Naive B cell (primary cell): ENCODE results near the gene ESYT3. TPM values are rescaled to one million over a fixed set of nuclear protein-coding genes. Genes with fewer than 3 reads are reported as not detected.
"Not testable (repeated sequence)": the region's sequence is repeated elsewhere in the genome, so short reads cannot be mapped to it uniquely, and the experiment has no call there.

Experiments
- ATAC-seq, 2 donors: fragments of 150-1000 bp; cut with Tn5 transposase; 2 replicates each; pipeline ENCODE4 v1.10.0; 2021; ENCODE audit warnings: low read depth in 2 of 2, mild to moderate bottlenecking in 2 of 2, moderate library complexity in 2 of 2
- DNase-seq: peaks from one replicate; pipeline ENCODE4 v3.0.0; 2022
- H3K27ac Mint-ChIP-seq, 6 donors: one replicate each; pipeline ENCODE4 v1.8.0; 2020 to 2022; ENCODE audit warnings: mild to moderate bottlenecking in 6 of 6, mixed read lengths in 6 of 6, moderate library complexity in 5 of 6, inconsistent platforms in 2 of 6
- H3K27me3 Mint-ChIP-seq, 3 donors: one replicate each; pipeline ENCODE4 v1.8.0; 2021 to 2022; ENCODE audit warnings: mixed read lengths in 3 of 3, mild to moderate bottlenecking in 1 of 3
- H3K36me3 Mint-ChIP-seq, 2 donors: one replicate each; pipeline ENCODE4 v1.8.0; 2020 to 2022; ENCODE audit warnings: mixed read lengths in 2 of 2, inconsistent platforms in 1 of 2, mild to moderate bottlenecking in 1 of 2
- H3K4me1 Mint-ChIP-seq, 3 donors: one replicate each; pipeline ENCODE4 v1.8.0; 2020 to 2022; ENCODE audit warnings: mixed read lengths in 3 of 3, inconsistent platforms in 1 of 3, mild to moderate bottlenecking in 1 of 3, moderate library complexity in 1 of 3
- H3K4me3 Mint-ChIP-seq, 8 donors: one replicate each; pipeline ENCODE4 v1.8.0; 2020 to 2022; ENCODE audit warnings: mild to moderate bottlenecking in 8 of 8, mixed read lengths in 8 of 8, moderate library complexity in 8 of 8, inconsistent platforms in 2 of 8
- H3K9me3 Mint-ChIP-seq, 7 donors: one replicate each; pipeline ENCODE4 v1.8.0; 2020 to 2022; ENCODE audit warnings: mixed read lengths in 7 of 7, mild to moderate bottlenecking in 5 of 7, inconsistent platforms in 2 of 7, moderate library complexity in 1 of 7
- polyA plus RNA-seq, 6 donors: library from polyadenylated mRNA; unstranded; fragments of 300-500 nt; fragmentation: Illumina TruSeq; gene quantifications; one replicate each; pipeline ENCODE4 v1.2.3, GENCODE V29; 2021; ENCODE audit warnings: low read depth in 6 of 6

ESYT3 gene
- polyA plus RNA-seq, 6 donors from 2014 or later = not detected

DNA sequence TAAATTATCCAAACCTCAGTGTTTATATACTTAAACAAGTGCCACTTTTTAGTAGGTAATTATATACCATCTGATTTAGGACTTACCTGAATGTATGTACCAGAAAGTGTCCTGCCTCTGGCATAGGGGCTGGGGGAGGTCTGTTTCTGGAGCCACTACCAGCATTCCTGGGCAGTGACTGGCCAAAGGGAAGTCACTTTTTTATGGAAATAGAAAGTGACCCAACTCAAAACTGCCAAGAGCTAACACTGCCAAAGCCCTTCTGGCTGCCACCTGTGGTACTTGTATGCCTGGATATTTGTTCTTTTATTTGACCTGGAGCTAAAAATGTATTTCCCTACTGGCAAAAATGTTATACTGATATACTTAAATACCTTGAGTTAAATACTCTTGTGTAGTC, 42.7 kb downstream of the ESYT3 start:
- Mint-ChIP-seq H3K9me3 (peaks cover 0 to 2% (median 0%) of the 10 kb centered on the region in 7 donors), H3K36me3 (no peaks in the 10 kb centered on the region), H3K27me3 (peaks cover 0 to 39% (median 9%) of the 10 kb centered on the region in 3 donors), H3K4me1 (no peaks in the 10 kb centered on the region), H3K27ac (no peak overlapping the region), H3K4me3 (no peak overlapping the region)
- ATAC-seq (no peak), DNase-seq (no peak)

DNA sequence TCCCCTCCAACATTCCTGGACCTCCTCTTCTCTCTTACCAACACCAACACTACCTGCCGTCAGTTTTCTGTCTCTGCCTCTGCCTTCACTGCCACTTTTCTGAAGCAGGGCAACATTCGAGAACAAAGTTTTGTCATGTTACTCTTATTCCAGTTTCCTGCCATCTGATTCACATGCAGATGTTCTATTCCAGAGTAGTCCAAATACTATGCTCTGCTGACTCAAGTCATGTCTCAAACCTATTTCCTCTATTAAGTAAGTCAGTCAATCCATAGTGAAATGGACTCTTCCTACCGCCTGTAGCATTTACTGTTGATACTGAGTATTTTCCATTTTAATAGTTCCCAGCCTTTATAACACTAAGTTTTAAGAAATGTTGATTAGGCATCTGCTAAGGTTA, 43.4 kb downstream of the ESYT3 start:
- Mint-ChIP-seq H3K27me3 (peaks cover 0 to 35% (median 9%) of the 10 kb centered on the region in 3 donors), H3K4me1 (no peaks in the 10 kb centered on the region), H3K9me3 (peaks cover 0 to 2% (median 0%) of the 10 kb centered on the region in 7 donors), H3K27ac (peak overlapping the region in 1 of 6 donors; percentile 29), H3K4me3 (no peak overlapping the region), H3K36me3 (no peaks in the 10 kb centered on the region)
- DNase-seq = no peak
- no peak for ATAC-seq

DNA sequence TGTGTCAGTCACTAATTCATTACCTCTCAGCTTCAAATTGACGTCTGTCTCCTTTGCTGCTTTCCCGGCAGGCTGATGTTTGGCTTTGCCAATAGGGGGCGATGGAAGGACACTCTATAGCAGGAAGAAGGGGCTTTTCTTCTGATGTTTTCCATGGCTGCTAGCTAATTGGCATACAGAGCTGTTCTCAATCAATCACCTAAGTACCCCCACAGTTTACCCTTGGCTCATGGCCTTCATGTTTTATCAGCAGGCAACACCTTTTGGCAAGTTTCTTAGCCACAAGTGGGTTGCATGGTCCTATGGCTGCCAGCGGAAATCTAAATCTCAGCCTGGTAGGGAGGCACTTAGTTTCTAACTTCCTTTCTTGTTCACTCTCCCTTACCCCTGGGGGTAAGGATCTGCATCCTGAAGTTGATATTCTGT, 45.0 kb downstream of the ESYT3 start:
- DNase-seq (peak; percentile 7), ATAC-seq (peak in 1 of 2 donors; percentile 33)
- peaks cover 0 to 27% (median 9%) of the 10 kb centered on the region in 3 donors for H3K27me3 Mint-ChIP-seq
- peaks cover 0 to 8% (median 0%) of the 10 kb centered on the region in 7 donors for H3K9me3 Mint-ChIP-seq
- H3K4me3 Mint-ChIP-seq = no peak overlapping the region
- H3K36me3 Mint-ChIP-seq = no peaks in the 10 kb centered on the region
- H3K4me1 Mint-ChIP-seq = no peaks in the 10 kb centered on the region
- no peak overlapping the region for H3K27ac Mint-ChIP-seq

DNA sequence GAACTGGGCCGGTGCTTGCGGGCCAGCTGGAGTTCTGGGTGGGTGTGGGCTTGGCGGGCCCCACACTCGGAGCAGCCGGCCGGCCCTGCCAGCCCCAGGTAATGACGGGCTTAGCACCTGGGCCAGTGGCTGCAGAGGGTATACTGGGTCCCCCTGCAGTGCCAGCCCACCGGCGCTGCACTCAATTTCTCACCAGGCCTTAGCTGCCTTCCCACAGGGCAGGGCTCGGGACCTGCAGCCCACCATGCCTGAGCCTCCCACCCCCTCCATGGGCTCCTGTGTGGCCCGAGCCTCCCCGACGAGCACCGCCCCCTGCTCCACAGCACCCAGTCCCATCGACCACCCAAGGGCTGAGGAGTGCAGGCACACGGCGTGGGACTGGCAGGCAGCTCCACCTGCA, 50.3 kb downstream of the ESYT3 start:
- H3K4me3 Mint-ChIP-seq, H3K4me1 Mint-ChIP-seq, DNase-seq, ATAC-seq, H3K27ac Mint-ChIP-seq: not testable (repeated sequence)
- Mint-ChIP-seq H3K27me3 (peaks cover 0 to 11% (median 4%) of the 10 kb centered on the region in 3 donors), H3K9me3 (peaks cover 18 to 50% (median 37%) of the 10 kb centered on the region in 7 donors), H3K36me3 (peaks cover 11 to 28% of the 10 kb centered on the region in 2 donors)

DNA sequence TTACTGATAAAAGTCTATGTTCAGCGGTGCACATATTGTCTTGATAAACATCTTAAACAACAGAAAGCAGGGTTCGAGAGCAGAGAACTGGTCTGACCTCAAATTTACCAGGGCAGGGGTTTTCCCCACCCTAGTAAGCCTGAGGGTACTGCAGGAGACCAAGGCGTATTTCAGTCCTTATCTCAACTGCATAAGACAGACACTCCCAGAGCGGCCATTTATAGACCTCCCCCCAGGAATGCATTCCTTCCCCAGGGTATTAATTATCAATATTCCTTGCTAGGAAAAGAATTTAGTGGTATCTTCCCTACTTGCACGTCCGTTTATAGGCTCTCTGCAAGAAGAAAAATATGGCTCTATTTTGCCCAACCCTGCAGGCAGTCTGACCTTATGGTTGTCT, 52.2 kb downstream of the ESYT3 start:
- H3K27me3 Mint-ChIP-seq, DNase-seq, H3K4me3 Mint-ChIP-seq, H3K4me1 Mint-ChIP-seq, ATAC-seq: not testable (repeated sequence)
- H3K36me3 Mint-ChIP-seq = peaks cover 11 to 29% of the 10 kb centered on the region in 2 donors
- peaks cover 18 to 67% (median 43%) of the 10 kb centered on the region in 7 donors for H3K9me3 Mint-ChIP-seq
- peak overlapping the region in 1 of 6 donors; percentile 23 for H3K27ac Mint-ChIP-seq

DNA sequence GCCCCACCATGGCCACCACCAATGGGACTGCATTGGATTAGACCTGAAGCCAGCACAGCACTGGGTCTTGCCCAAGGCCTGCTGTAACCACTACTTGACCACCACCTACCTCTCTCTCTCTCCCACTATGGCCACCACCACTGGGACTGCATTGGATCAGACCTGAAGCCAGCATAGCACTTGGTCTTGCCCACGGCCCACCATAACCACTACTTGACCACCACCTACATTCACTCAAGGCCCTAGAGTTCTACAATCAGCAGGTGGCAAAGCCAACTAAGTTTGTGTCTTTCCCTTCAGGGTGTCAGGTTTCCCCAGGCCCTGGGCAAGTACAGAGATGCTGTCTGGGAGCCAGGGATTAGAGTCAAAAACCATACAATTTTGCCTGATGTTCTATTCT, 57.6 kb downstream of the ESYT3 start:
- peaks cover 13 to 44% (median 23%) of the 10 kb centered on the region in 7 donors for H3K9me3 Mint-ChIP-seq
- no peak for ATAC-seq
- no peaks in the 10 kb centered on the region for H3K4me1 Mint-ChIP-seq
- no peak overlapping the region for H3K4me3 Mint-ChIP-seq
- H3K36me3 Mint-ChIP-seq = peaks cover 0 to 22% of the 10 kb centered on the region in 2 donors
- no peak for DNase-seq
- no peak overlapping the region for H3K27ac Mint-ChIP-seq
- H3K27me3 Mint-ChIP-seq = no peaks in the 10 kb centered on the region

DNA sequence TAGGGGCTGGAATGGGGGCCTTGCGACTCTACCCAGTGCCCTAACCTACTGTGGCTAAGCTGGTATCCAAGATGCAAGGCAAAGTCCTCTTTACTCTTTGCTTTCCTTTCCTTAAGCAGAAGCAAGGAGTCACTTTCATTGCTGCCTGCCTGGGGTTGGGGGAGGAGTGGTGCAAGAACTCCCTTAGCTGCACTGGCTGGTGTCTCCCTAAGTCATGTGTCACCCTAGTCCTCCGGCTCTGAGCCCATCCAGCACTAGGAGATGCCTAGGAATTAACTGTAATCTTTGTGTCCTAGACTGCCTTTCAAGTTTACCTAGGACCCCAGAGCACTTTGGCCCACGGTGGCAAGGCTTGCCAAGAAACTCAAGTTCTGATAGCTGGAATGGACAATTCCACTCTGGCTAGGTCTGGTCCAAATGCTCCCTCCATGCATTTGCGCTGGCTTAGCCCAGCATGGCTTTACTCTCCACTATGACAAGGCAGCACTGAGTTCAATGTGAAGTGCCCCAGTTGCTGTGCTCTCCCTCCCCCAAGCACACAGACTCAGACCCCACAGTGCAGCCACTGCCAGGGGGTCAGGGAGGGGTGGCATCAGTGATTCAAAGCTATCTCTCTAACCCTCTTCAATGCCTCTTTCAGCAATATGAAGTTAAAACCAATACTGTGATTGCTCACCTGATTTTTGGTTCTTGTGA, 58.7 kb downstream of the ESYT3 start:
- ATAC-seq = no peak

DNA sequence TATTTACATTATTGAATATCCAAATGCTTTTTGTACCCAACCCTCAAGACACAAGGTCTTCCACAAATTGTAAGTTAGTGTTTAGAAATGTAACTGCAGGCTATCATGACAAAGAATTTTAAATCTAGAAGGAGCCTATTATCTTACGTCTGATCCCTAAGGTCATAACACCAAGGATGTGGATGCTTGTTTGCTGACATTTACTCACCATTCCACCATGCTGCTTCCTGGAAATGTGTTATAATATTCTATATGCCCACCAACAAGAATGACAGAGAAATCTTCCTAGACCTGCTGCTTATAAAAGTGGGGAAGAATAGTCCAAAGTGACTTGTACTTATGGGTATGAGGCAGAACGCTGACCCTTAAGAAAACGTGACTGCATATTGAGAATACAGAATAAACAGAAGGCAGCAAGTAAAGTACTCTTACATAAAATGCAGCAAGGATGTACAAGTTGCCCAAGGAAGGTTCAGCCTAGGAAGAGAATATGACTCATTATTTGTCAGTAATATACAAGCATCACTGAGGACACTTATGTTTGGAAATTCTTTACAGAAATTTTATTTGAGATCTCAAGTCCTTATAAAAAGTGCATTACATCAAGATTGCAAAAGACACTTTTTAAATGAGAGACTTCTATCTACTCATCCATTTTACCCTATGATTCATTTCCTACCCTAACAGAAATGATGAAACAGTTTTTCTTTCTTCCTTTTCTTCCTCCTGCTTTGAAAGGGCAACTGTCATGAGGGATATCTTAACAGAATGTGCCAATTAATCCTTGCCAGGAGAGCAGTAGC, 59.6 kb downstream of the ESYT3 start:
- Mint-ChIP-seq H3K4me1 (no peaks in the 10 kb centered on the region), H3K27ac (no peak overlapping the region), H3K4me3 (no peak overlapping the region), H3K9me3 (peaks cover 2 to 28% (median 8%) of the 10 kb centered on the region in 7 donors), H3K36me3 (peaks cover 0 to 10% of the 10 kb centered on the region in 2 donors), H3K27me3 (no peaks in the 10 kb centered on the region)
- DNase-seq (no peak), ATAC-seq (no peak)

More for the DNA sequence above, 58.7 kb downstream of the ESYT3 start:
- Mint-ChIP-seq H3K4me3 (no peak overlapping the region), H3K4me1 (no peaks in the 10 kb centered on the region), H3K9me3 (peaks cover 6 to 33% (median 12%) of the 10 kb centered on the region in 7 donors), H3K27me3 (no peaks in the 10 kb centered on the region), H3K27ac (no peak overlapping the region), H3K36me3 (peaks cover 0 to 15% of the 10 kb centered on the region in 2 donors)
- DNase-seq = no peak

DNA sequence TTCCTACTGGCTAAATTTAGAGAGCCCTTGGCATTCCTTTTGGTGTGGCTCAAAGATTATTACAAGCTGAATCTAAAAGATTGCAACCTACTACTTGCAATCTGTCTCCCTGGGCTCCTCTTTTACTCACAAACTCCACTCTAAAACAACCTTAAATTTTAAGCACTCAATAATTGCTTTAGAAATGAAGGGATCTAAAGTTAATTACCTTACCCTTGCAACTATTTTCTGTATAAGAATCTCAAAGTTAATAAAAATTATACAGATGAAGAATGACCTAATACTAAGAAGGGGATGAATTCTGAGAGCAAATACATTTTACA, 60.2 kb downstream of the ESYT3 start:
- ATAC-seq = no peak
- Mint-ChIP-seq H3K9me3 (peaks cover 0 to 23% (median 4%) of the 10 kb centered on the region in 7 donors), H3K4me3 (no peak overlapping the region)

DNA sequence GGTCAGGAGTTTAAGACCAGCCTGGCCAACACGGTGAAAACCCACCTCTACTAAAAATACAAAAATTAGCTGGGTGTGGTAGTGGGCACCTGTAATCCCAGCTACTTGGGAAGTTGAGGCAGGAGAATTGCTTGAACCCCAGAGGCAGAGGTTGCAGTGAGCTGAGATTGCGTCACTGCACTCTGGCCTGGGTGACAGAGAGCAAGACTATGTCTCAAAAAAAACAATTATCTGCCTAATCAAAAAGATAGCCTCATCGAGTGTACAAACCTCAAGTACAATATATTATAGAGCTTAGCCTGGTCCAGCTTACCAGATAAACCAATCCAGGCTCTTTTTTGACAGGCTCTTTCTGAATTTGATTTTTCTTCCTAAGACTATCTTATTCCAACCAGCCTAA, 61.2 kb downstream of the ESYT3 start:
- H3K36me3 Mint-ChIP-seq, ATAC-seq, H3K4me3 Mint-ChIP-seq, H3K4me1 Mint-ChIP-seq, H3K27me3 Mint-ChIP-seq, DNase-seq, H3K27ac Mint-ChIP-seq: not testable (repeated sequence)
- peaks cover 0 to 13% (median 4%) of the 10 kb centered on the region in 7 donors for H3K9me3 Mint-ChIP-seq

More for the DNA sequence above, 60.2 kb downstream of the ESYT3 start:
- DNase-seq = no peak
- Mint-ChIP-seq H3K27me3 (no peaks in the 10 kb centered on the region), H3K4me1 (no peaks in the 10 kb centered on the region), H3K36me3 (peaks cover 0 to 8% of the 10 kb centered on the region in 2 donors), H3K27ac (no peak overlapping the region)

DNA sequence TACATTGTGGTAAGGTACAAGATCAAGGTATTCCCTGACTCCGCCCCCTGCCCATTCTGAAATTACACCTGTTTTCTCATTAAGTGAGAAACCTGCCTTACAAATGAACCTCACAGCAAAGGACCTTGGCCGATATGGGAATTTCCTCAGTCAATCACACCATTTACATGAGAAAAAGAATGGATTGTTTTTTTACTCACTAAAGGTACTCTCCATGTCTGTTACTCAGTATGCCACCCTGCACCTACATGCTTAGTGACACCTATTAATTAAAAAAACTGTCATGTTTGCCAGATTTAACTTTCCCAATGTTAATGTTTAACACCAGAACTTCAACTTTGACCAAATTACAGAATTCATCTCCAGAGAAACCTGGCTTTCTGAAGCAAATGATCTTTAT, 62.0 kb downstream of the ESYT3 start:
- Mint-ChIP-seq H3K4me3 (no peak overlapping the region), H3K27ac (no peak overlapping the region), H3K36me3 (peaks cover 0 to 8% of the 10 kb centered on the region in 2 donors), H3K9me3 (peaks cover 0 to 5% (median 3%) of the 10 kb centered on the region in 7 donors), H3K27me3 (no peaks in the 10 kb centered on the region), H3K4me1 (no peaks in the 10 kb centered on the region)
- no peak for ATAC-seq
- no peak for DNase-seq

DNA sequence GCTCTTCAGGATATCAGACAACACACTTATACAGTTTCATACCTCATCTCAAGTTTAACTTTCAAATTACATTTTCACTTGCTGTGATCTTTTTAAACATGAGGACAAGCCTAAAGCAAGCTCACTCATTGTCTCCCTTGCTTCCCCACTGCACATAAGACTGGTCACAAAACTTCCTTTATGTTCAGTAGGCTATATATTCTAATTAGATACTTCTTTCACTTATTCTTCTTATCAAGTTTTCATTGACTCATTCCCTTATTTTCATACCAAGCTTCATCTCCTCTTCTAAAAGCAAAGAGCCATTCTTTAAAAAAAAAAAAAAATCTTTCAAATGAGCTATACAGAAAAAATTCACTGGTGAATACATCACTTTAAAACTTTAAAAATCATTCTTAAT, 62.6 kb downstream of the ESYT3 start:
- Mint-ChIP-seq H3K4me3 (no peak overlapping the region), H3K4me1 (no peaks in the 10 kb centered on the region), H3K36me3 (peaks cover 0 to 3% of the 10 kb centered on the region in 2 donors), H3K9me3 (peaks cover 0 to 2% (median under 1%) of the 10 kb centered on the region in 7 donors), H3K27ac (no peak overlapping the region), H3K27me3 (no peaks in the 10 kb centered on the region)
- ATAC-seq (no peak), DNase-seq (no peak)

DNA sequence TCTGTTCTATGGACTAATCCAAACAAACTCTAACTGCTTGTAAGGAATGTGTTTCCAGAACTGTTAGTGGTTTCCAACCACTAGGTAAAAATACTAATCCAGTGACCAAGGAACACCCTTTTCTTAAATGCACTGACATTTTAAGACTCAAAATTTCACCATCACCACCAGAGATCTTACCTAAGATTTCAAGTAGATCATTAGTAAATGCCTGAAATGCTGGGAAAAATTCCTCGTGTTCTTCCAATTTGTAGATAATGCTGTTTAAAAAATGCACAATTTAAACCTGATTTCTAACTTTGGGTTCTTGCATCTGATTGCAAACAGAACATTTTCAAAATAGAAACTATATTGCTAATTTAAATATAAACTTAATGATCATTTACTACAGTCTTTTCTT, 63.4 kb downstream of the ESYT3 start:
- H3K27me3 Mint-ChIP-seq = no peaks in the 10 kb centered on the region
- no peaks in the 10 kb centered on the region for H3K4me1 Mint-ChIP-seq
- ATAC-seq (no peak), DNase-seq (no peak)
- no peak overlapping the region for H3K27ac Mint-ChIP-seq
- no peaks in the 10 kb centered on the region for H3K9me3 Mint-ChIP-seq
- no peaks in the 10 kb centered on the region for H3K36me3 Mint-ChIP-seq
- no peak overlapping the region for H3K4me3 Mint-ChIP-seq

DNA sequence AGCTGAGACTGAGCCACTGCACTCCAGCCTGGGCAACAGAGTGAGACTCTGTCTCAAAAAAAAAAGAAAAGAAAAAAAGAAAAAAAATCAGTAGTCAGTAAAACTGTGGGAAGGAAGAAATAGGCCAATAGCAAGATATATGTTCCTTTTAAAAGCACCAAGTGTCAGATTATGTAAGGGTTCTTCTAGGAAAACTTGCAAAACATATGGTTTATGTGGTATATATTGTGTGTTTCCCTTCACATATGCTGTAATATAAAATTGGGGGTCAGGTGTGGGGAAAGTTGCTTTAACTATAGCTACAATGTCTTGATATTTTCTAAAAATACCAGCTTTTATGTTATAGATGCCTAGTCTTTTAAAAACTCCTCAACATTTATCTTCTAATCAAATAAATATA, 64.6 kb downstream of the ESYT3 start:
- no peaks in the 10 kb centered on the region for H3K27me3 Mint-ChIP-seq
- DNase-seq (no peak), ATAC-seq (no peak)
- H3K4me3 Mint-ChIP-seq = no peak overlapping the region
- H3K9me3 Mint-ChIP-seq = no peaks in the 10 kb centered on the region
- H3K36me3 Mint-ChIP-seq = no peaks in the 10 kb centered on the region
- no peak overlapping the region for H3K27ac Mint-ChIP-seq
- H3K4me1 Mint-ChIP-seq = no peaks in the 10 kb centered on the region
